Progenitor cell of endocrine pancreas (in vitro differentiated cells): ENCODE measurements around the gene ZER1. TPM values are rescaled to one million over a fixed set of nuclear protein-coding genes. Genes with fewer than 3 reads are reported as not detected.

Source experiments
- DNase-seq: peaks from one replicate; pipeline ENCODE4 v3.0.0; 2021; ENCODE audit warnings: low spot score; ENCODE audit not compliant: unreplicated experiment
- H3K27ac Mint-ChIP-seq: 2 replicates; pipeline ENCODE4 v1.8.0; 2021; ENCODE audit warnings: mild to moderate bottlenecking, moderate library complexity, mixed read lengths
- H3K27me3 Mint-ChIP-seq: 2 replicates; pipeline ENCODE4 v1.8.0; 2021; ENCODE audit warnings: mixed read lengths
- H3K36me3 Mint-ChIP-seq: 2 replicates; pipeline ENCODE4 v1.8.0; 2022; ENCODE audit warnings: mixed read lengths; ENCODE audit not compliant: insufficient read depth
- H3K4me1 Mint-ChIP-seq: 2 replicates; pipeline ENCODE4 v1.8.0; 2021; ENCODE audit warnings: low read depth, mixed read lengths
- H3K4me3 Mint-ChIP-seq: 2 replicates; pipeline ENCODE4 v1.8.0; 2021; ENCODE audit warnings: low read depth, mild to moderate bottlenecking, moderate library complexity, mixed read lengths
- H3K9me3 Mint-ChIP-seq: 2 replicates; pipeline ENCODE4 v1.8.0; 2021; ENCODE audit warnings: low read depth, mixed read lengths
- total RNA-seq: library from RNA; stranded (reverse); gene quantifications from 2 replicates; pipeline ENCODE4 v1.2.1, GENCODE V29; 2021
- TF ChIP-seq, protein P1 (sequence below): fragments of 200-600 bp; sonication (generic); IDR thresholded peaks from one replicate; pipeline ENCODE4 v1.5.0; 2021; ENCODE audit warnings: antibody characterized with exemption, mild to moderate bottlenecking; ENCODE audit not compliant: unreplicated experiment

The ZER1 gene
- total RNA-seq, 1 donor from 2014 or later, result 38.4 TPM

DNA sequence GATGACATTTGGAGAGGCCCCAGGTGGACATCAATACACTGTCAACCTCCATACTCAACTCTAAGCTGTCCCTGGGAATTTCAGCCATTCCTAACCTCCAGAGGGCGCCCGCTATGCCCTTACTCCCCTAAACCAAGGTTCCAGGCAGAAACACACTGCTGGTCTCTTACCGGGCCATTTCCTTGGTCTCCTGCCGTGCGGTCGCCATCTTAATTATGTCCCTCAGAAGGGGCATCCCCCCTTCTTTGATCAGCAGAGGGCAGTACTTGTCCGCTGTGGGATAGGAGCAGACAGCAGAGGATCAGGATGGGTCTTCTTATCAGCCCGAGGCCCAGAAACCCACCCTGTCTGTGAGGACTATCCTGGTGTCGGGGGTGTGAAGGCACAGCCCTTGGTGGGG is 38.5 kb downstream of the ZER1 start:
- H3K4me3 Mint-ChIP-seq, result no peak overlapping the region
- H3K27me3 Mint-ChIP-seq, result no peaks in the 10 kb centered on the region
- peaks cover 8% of the 10 kb centered on the region for H3K36me3 Mint-ChIP-seq
- H3K27ac Mint-ChIP-seq, result peak overlapping the region; percentile 92
- no peaks in the 10 kb centered on the region for H3K4me1 Mint-ChIP-seq
- no peaks in the 10 kb centered on the region for H3K9me3 Mint-ChIP-seq
- peak; percentile 63 for DNase-seq
- TF ChIP-seq, protein P1, sequence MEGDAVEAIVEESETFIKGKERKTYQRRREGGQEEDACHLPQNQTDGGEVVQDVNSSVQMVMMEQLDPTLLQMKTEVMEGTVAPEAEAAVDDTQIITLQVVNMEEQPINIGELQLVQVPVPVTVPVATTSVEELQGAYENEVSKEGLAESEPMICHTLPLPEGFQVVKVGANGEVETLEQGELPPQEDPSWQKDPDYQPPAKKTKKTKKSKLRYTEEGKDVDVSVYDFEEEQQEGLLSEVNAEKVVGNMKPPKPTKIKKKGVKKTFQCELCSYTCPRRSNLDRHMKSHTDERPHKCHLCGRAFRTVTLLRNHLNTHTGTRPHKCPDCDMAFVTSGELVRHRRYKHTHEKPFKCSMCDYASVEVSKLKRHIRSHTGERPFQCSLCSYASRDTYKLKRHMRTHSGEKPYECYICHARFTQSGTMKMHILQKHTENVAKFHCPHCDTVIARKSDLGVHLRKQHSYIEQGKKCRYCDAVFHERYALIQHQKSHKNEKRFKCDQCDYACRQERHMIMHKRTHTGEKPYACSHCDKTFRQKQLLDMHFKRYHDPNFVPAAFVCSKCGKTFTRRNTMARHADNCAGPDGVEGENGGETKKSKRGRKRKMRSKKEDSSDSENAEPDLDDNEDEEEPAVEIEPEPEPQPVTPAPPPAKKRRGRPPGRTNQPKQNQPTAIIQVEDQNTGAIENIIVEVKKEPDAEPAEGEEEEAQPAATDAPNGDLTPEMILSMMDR, result peak; percentile 83

DNA sequence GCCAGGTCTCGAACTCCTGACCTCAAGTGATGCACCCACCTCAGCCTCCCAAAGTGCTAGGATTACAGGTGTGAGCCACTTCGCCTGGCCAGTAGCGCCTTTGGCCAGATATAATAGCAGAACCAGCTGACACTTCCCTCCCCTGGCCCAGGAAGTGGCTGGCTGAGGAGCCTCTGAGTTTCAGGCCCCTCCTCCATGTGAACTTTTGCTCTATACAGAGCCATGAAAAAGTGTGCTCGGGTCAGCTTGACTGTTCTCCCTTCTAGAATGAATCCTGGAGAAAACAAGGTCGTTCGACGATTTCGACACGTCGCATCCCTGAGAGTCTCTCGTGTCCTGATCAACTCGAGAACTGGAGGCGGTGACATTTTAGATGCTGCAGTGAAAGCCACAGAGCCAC is 39.2 kb downstream of the ZER1 start:
- Mint-ChIP-seq H3K9me3 (no peaks in the 10 kb centered on the region), H3K27me3 (no peaks in the 10 kb centered on the region), H3K27ac (no peak overlapping the region), H3K36me3 (peaks cover 8% of the 10 kb centered on the region), H3K4me3 (no peak overlapping the region), H3K4me1 (no peaks in the 10 kb centered on the region)
- no peak for DNase-seq
- TF ChIP-seq, protein P1, result no peak

DNA sequence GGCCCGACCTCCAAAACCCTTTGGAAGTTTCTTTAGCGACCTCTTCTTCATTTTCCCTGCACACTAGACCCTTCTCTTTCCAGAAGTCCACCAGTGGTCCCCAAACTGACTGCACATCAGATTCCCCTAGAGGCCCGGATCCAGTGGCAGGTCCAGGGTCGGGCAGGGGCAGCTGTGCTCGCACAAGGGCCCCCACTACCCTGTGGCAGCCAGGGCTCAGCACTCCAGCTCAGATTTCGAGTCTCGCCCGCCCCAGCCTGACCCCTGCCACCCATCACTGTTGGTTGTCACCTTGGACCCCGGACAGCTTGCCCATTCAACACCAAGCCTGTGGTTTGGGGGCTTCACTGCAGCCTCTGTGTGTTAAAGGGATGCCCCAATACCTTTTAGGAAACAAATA is 40.0 kb downstream of the ZER1 start:
- peaks cover 5% of the 10 kb centered on the region for H3K36me3 Mint-ChIP-seq
- no peaks in the 10 kb centered on the region for H3K27me3 Mint-ChIP-seq
- no peak for DNase-seq
- TF ChIP-seq, protein P1, result no peak
- no peaks in the 10 kb centered on the region for H3K4me1 Mint-ChIP-seq
- no peaks in the 10 kb centered on the region for H3K9me3 Mint-ChIP-seq
- no peak overlapping the region for H3K27ac Mint-ChIP-seq
- H3K4me3 Mint-ChIP-seq, result no peak overlapping the region

DNA sequence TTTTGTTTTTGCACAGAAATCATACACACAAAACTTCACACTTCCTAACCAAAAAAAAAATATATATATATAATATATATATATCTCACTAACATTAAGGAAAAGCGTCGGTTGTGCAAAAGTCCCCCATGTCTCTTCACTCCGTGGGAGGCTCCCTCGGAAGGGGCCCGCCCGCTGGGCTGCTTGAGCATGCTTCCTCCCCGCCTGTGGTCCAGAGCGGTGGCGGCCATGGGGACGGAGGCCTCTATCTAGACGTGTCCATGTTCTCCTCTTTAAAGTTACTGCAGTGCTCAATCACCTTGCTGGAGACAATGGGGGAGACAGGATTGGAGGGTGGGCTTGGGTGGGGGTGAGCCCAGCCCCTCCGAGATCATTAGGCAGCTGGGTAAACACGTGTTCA is 40.6 kb downstream of the ZER1 start:
- Mint-ChIP-seq H3K9me3 (no peaks in the 10 kb centered on the region), H3K27ac (no peak overlapping the region), H3K36me3 (peaks cover 5% of the 10 kb centered on the region), H3K4me3 (no peak overlapping the region), H3K27me3 (no peaks in the 10 kb centered on the region), H3K4me1 (no peaks in the 10 kb centered on the region)
- TF ChIP-seq, protein P1, result no peak
- no peak for DNase-seq

DNA sequence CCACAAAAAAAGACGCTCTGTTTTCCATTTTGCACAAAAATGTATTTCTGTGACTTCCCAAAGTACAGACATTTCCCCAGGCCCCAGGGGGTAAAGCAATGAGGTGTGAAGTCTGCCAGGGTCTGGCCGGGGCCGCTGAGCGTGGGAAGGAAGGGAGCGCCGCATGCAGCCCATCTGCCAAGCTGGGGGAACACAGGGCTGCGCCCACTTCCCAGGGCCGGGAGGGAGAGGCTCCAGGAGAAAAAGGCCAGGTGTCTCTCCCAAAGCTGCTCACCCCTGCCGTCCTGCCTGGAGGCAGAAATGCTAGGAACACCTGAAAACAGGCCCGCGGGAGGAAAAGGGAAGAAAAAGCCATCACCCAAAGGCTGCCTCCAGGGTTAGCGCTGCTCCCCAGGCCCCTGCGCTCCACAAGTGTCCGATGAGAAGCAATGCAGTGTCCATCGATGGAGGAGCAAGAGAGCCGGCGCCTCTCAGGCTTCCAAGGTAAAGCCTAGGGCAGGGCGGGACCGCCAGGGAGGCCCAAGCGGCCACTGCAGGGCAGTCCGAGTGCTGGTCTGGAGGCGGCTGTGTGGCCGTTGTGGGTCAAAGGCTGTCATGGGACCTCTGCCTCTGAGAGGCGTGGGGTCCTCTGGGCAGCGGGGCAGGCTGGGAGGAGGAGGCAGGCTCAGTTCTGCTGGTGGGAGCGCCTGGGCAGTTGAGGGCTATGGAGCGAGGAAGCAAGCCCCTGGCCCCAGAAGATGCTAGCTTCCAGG is 41.8 kb downstream of the ZER1 start:
- no peak overlapping the region for H3K27ac Mint-ChIP-seq
- H3K27me3 Mint-ChIP-seq, result no peaks in the 10 kb centered on the region
- H3K9me3 Mint-ChIP-seq, result no peaks in the 10 kb centered on the region
- H3K4me3 Mint-ChIP-seq, result no peak overlapping the region
- DNase-seq, result no peak
- TF ChIP-seq, protein P1, result no peak
- no peaks in the 10 kb centered on the region for H3K4me1 Mint-ChIP-seq
- peaks cover 2% of the 10 kb centered on the region for H3K36me3 Mint-ChIP-seq
